Lung (tissue), 12 donors: ENCODE results near the gene LRRC8E. TPM values are rescaled to one million over a fixed set of nuclear protein-coding genes. Genes with fewer than 3 reads are reported as not detected.
A peak's percentile ranks its signal among the peaks of the same experiment; 100 is the strongest.

ENCODE experiments used
- ATAC-seq: fragments of 200-7000 bp; cut with Tn5 transposase; one replicate; pipeline ENCODE4 v1.9.1; 2020; ENCODE audit warnings: moderate number of reproducible peaks; ENCODE audit not compliant: insufficient read depth, low FRiP score
- DNase-seq, 3 donors: peaks; one replicate each; pipeline ENCODE4 v3.0.0-alpha.2; 2013 to 2017
- H3K27ac ChIP-seq, 2 donors: one replicate each; pipeline ENCODE4 v1.5.1; 2013; ENCODE audit warnings: mild to moderate bottlenecking in 2 of 2, moderate library complexity in 2 of 2, control low read depth in 1 of 2, inconsistent platforms in 1 of 2, low read depth in 1 of 2, low read length in 1 of 2
- H3K27me3 ChIP-seq, 3 donors: one replicate each; pipeline ENCODE4 v1.5.1; 2013; ENCODE audit warnings: low read length in 2 of 3; ENCODE audit not compliant: control insufficient read depth in 3 of 3, insufficient read depth in 3 of 3
- H3K36me3 ChIP-seq, 4 donors: one replicate each; pipeline ENCODE4 v1.5.1; 2013; ENCODE audit warnings: low read length in 4 of 4, mild to moderate bottlenecking in 1 of 4, moderate library complexity in 1 of 4; ENCODE audit not compliant: control insufficient read depth in 4 of 4, insufficient read depth in 4 of 4
- H3K4me1 ChIP-seq, 5 donors: one replicate each; pipeline ENCODE4 v1.5.1; 2013; ENCODE audit warnings: low read length in 5 of 5, mild to moderate bottlenecking in 2 of 5, moderate library complexity in 1 of 5; ENCODE audit not compliant: control insufficient read depth in 5 of 5, insufficient read depth in 5 of 5
- H3K4me3 ChIP-seq: one replicate; pipeline ENCODE4 v1.5.1; 2013; ENCODE audit warnings: mild to moderate bottlenecking, control low read depth, moderate library complexity
- H3K9ac ChIP-seq, 2 donors: one replicate each; pipeline ENCODE4 v1.5.1; 2013; ENCODE audit warnings: low read length in 2 of 2, control low read depth in 1 of 2; ENCODE audit not compliant: insufficient read depth in 1 of 2
- H3K9me3 ChIP-seq, 4 donors: one replicate each; pipeline ENCODE4 v1.5.1; 2013; ENCODE audit warnings: low read length in 3 of 4, mild to moderate bottlenecking in 1 of 4, moderate library complexity in 1 of 4; ENCODE audit not compliant: control insufficient read depth in 4 of 4, insufficient read depth in 3 of 4
- WGBS, 2 donors: extraction: QIAGEN DNeasy Blood & Tissue Kit; methylation state at CpG; one replicate each; pipeline ENCODE4 v1.1.7; 2013; 5-methylcytosine and 5-hydroxymethylcytosine counted together
- polyA plus RNA-seq, 2 donors: library from polyadenylated mRNA; stranded (reverse); fragments of 200-250 nt; gene quantifications; one replicate each; pipeline ENCODE4 v1.2.1, GENCODE V29; 2013
- total RNA-seq, 2 donors: library from RNA; depleted of rRNA in 1 of 2; stranded (reverse); fragments of >200 nt in 1 of 2; gene quantifications; one replicate each; pipeline ENCODE4 v1.2.1, GENCODE V29; 2014 to 2021
- TF ChIP-seq, protein P1 (sequence below): IDR thresholded peaks from 2 replicates; pipeline ENCODE4 v1.5.1; 2012; ENCODE audit warnings: mild to moderate bottlenecking; ENCODE audit errors: control extremely low read depth, extremely low read depth
- donor health status: control.
- donor health status: control.
- donor health status: Bipolar disorder and iron deficiency.
- donor health status: healthy.
- donor health status: DM: yes; HTN: yes; CAD: no.

LRRC8E gene
- total and polyA plus RNA-seq, 4 donors, result 3.7 to 8.6 (median 5.3) TPM

GRCh38 chr19:7902796-7903243, 14.5 kb downstream of the LRRC8E start:
- H3K4me3 ChIP-seq, result peak overlapping the region; percentile 12
- TF ChIP-seq, protein P1, sequence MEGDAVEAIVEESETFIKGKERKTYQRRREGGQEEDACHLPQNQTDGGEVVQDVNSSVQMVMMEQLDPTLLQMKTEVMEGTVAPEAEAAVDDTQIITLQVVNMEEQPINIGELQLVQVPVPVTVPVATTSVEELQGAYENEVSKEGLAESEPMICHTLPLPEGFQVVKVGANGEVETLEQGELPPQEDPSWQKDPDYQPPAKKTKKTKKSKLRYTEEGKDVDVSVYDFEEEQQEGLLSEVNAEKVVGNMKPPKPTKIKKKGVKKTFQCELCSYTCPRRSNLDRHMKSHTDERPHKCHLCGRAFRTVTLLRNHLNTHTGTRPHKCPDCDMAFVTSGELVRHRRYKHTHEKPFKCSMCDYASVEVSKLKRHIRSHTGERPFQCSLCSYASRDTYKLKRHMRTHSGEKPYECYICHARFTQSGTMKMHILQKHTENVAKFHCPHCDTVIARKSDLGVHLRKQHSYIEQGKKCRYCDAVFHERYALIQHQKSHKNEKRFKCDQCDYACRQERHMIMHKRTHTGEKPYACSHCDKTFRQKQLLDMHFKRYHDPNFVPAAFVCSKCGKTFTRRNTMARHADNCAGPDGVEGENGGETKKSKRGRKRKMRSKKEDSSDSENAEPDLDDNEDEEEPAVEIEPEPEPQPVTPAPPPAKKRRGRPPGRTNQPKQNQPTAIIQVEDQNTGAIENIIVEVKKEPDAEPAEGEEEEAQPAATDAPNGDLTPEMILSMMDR, result no peak
- ATAC-seq (no peak), DNase-seq (peak in 1 of 3 donors; percentile 27)
- peaks cover 0 to 11% (median 2%) of the 10 kb centered on the region in 4 donors for H3K36me3 ChIP-seq
- no peaks in the 10 kb centered on the region for H3K27me3 ChIP-seq
- peak overlapping the region; percentile 65 to 76 for H3K27ac ChIP-seq
- H3K9ac ChIP-seq, result peak overlapping the region; percentile 41 to 72
- H3K9me3 ChIP-seq, result no peaks in the 10 kb centered on the region
- peaks cover 0 to 22% (median 6%) of the 10 kb centered on the region in 5 donors for H3K4me1 ChIP-seq
- 11 to 19% methylated on average over 20 of the region's 20 CpGs for WGBS, 2 donors

- H3K27me3 ChIP-seq, result no peaks in the 10 kb centered on the region
- peak within 1 kb of the TSS; percentile 72 to 75 for H3K9ac ChIP-seq
- TF ChIP-seq, protein P1, result peak; percentile 64
- peak within 1 kb of the TSS; percentile 89 to 94 for H3K27ac ChIP-seq
- peak within 1 kb of the TSS; percentile 74 for H3K4me3 ChIP-seq
- H3K9me3 ChIP-seq, result peaks cover 0 to under 1% (median 0%) of the 10 kb centered on the region in 4 donors
- peaks cover 0 to 11% (median 2%) of the 10 kb centered on the region in 4 donors for H3K36me3 ChIP-seq
- DNase-seq (peak; percentile 100), ATAC-seq (peak; percentile 92)
- H3K4me1 ChIP-seq, result peaks cover 0 to 22% (median 6%) of the 10 kb centered on the region in 5 donors
- WGBS, 2 donors, result 0% methylated on average over 62 to 89 of the region's 89 CpGs
These were observed 15.1 kb downstream of the LRRC8E start, which contains the start of gene MAP2K7 for GRCh38 chr19:7903244-7904073. TSS of gene MAP2K7 (plus strand) at chr19:7903877. CDS start at chr19:7903945, 68 bp downstream.

- peak overlapping the region; percentile 72 to 75 for H3K9ac ChIP-seq
- 10 to 21% methylated on average over 37 to 68 of the region's 68 CpGs for WGBS, 2 donors
- peak overlapping the region; percentile 89 to 94 for H3K27ac ChIP-seq
- no peaks in the 10 kb centered on the region for H3K27me3 ChIP-seq
- peaks cover 0 to 2% (median 0%) of the 10 kb centered on the region in 4 donors for H3K9me3 ChIP-seq
- DNase-seq (peak in 1 of 3 donors; percentile 33), ATAC-seq (peak; percentile 39)
- H3K36me3 ChIP-seq, result peaks cover 0 to 17% (median 2%) of the 10 kb centered on the region in 4 donors
- peak overlapping the region; percentile 74 for H3K4me3 ChIP-seq
- peaks cover 0 to 22% (median 6%) of the 10 kb centered on the region in 5 donors for H3K4me1 ChIP-seq
- TF ChIP-seq, protein P1, result no peak
These were observed 16.0 kb downstream of the LRRC8E start for GRCh38 chr19:7904074-7905020.
